Raji (cell line): Measurements from ENCODE around the gene CPS1.

Source experiments
- POLR2A ChIP-seq: IDR thresholded peaks from 2 replicates; pipeline ENCODE4 v1.6.1; 2011; ENCODE audit warnings: low read depth, low read length, control low read depth; ENCODE audit not compliant: insufficient read depth

Gene CPS1

DNA sequence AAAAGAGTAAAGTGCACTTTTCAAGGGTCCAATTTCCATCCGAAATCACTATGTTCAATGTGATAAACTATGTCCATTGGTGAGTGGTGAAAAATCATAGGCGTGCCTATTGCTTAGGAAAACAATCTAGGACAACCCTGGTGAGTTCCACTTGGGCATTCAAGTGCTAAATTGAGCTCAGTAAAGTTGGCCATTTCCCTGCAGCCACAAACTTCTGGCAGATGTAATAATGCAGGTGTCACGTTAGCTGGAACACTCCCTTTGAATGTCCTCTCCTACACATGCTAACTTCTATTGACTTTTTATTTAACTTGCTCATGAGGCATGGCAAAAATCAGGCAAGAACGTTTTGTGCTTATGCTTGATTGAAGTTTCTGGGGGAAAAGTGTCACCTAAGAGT is 67.1 kb downstream of the CPS1 start:
- TF ChIP-seq POLR2A, result no peak

DNA sequence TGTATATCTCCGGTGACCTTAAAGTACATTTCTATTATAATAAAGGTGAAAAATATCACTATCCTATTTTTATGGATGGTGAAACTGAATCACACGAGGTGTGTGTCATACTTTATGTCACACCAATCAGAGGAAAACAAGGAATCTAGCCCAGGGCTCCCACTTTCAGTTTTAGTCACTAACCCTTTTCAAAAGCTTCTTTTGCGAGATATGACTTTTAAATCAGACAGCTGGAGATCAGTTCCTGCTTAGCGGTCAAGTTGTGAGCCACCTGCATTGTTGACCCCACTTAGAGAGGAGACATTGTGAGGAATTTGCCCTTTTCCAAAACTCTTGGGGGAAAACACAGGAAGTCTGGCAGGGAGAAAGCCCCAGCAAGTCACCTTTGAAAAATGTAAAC is 70.5 kb downstream of the CPS1 start:
- TF ChIP-seq POLR2A, result no peak

DNA sequence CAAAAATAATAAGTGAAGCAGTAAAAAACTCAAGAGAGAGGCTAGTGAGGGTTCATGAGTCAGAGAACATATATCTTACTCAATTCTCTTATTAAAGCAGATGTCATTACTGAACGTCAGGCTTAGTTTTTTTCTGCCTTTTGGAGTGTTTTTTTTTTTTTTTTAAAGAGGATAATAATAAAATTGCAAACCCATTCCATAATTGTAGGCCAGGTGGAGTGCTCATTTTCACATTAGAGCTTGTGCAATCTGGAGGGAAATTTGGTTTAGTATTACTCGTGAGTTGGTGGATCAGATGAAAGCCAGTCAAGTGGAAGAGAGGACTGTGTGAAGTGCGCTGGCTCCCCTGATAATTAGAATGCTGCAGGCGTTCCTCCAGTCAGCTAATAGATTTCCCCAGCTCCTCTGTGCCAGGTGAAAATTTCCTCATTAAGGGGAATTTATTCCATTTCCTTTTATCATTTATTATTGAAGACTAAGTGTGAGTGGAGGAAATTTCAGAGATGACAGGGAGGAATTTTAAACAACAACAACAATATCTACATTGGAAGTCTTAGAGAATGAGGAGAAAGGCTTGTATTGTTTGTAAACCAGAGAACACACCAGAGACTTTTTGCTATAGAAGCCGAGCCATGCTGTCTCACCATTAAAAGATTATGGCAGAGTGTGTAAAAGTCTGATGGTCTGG is 74.6 kb downstream of the CPS1 start:
- no peak for TF ChIP-seq POLR2A

DNA sequence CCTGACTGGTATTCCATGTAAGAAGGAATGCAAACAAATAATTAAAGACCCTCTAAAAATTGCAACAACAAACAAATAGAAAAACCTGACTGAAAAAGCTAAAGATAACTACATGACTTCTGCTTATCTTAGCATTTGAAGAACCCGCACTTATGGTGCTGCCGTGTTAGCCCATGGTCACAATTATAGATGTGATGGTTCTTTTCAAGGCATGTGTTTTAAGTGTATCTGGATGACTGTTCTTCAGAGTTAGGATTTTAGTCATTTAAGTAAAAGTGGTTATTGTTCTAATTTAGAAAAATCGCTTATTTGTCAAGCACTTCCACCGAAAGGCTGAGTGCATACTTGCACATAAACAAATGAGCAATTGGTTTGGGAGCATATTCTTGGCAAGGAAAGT is 77.3 kb downstream of the CPS1 start:
- TF ChIP-seq POLR2A, result no peak

DNA sequence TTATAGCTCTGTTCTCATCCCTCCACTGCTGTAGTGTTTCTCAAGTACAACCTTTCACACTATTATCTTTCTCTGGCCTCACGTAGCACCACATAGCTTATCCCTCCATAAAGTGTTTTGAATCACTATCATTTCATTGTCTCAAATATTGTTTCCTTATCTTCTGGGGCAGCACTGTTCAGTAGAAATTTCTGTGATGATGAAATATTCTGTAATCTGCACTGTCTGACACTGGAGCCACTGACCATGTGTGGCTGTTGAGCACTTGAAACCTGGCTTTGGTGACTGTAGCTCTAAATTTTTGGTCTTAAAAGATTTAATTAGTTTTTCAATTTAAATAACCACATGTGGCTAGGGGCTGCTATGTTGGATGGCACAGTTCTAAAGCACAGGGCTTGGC is 78.9 kb downstream of the CPS1 start:
- no peak for TF ChIP-seq POLR2A

DNA sequence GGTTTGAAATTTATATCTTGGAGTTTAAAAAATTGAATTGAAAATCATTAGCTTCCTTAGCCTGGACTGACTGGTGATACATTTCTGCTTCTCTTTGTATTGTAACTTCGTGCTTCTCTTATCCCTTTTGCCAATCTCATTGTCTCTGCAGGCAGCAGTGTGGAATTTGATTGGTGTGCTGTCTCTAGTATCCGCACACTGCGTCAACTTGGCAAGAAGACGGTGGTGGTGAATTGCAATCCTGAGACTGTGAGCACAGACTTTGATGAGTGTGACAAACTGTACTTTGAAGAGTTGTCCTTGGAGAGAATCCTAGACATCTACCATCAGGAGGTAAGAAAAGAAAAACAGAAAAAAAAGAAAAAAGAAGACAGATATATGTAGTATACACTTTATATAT is 85.9 kb downstream of the CPS1 start:
- no peak for TF ChIP-seq POLR2A

DNA sequence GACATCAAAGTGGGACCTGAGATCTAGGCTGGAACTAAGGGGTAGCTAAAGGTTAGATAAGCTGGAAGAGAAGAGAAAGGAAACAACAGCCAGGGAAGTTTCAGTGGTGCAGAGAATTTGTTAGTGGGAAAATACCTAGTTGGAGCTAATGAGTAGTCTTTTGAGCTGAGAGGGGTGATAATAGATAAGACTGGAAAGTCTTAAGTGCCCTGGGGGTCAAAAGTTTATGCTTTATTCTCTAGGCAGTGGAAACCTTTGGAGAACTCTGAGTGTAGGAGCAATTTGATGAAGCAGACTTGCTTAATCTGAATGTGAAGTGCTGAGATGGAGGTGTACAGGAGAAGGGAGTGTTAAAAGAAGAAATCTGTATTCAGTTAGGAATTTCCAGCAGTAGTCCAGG is 90.8 kb downstream of the CPS1 start:
- no peak for TF ChIP-seq POLR2A

DNA sequence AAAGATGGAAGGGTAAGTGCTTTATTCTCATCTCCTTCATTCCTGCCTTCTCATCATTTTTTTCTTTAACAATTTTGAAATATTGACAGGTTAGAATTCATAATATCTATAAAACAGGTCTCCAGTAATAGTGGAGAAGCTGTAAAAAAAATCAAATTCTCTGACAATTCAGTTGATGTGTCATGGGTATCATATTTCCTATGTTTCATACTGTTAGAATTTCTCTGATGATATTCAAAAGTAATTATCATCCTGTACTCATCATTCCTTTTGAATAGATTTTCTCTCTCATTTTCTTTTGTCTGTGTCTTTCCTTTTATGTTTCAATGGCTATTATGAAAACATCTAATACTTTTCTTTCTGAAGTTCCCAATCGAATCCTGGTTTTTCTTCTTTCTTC is 97.7 kb downstream of the CPS1 start:
- TF ChIP-seq POLR2A, result no peak

DNA sequence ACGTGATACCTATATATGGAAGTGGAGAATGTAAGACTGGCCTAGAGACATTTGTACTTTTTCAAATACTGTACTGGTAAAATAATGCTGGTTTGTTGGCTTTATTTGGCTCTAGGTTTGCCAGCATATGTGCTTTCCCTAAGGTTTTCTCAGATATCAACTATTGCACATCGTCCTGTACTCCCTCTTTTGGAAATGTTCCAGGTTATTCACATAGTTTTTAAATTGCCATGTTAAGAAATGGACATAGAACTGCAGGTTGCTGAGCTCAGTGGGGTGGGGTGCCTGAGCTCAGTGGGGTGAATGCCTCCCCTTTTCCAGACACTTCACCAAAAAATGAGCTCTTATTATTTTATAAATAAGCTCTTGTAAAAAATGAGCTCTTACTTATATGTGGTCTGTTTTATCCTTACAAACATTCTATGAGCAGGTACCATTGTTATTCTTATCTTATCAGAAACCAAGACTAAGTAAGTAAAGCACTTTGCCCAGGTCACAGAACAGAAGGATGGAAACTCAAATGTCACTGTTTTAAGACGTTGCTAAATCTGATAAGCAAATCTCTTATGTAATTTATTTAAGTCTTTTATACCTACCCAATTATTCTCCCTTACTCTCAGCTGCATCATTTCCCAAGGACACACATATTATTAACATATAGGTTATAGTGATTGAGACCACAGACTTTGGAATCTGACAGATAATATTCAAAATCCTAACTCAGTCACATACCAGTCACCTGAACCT is 99.0 kb downstream of the CPS1 start:
- no peak for TF ChIP-seq POLR2A

DNA sequence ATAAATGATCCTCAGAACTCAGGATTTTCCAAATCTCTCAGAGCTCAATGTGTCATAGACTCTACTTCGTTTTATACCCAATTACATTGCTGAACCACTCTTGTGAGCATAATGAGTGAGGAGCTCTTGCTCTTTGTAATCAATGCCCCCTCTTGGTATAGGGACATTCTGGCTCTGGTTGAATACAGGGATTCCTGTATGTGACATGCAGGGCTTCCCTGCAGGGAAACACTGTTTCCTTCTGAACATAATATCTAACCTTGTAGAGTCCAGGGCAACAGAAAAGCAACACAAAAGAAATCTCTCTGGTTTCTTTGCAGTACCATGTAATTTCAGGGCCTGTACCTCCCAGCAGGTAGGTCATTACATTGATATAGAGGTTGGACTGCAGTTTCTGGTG is 101.5 kb downstream of the CPS1 start:
- TF ChIP-seq POLR2A, result no peak

DNA sequence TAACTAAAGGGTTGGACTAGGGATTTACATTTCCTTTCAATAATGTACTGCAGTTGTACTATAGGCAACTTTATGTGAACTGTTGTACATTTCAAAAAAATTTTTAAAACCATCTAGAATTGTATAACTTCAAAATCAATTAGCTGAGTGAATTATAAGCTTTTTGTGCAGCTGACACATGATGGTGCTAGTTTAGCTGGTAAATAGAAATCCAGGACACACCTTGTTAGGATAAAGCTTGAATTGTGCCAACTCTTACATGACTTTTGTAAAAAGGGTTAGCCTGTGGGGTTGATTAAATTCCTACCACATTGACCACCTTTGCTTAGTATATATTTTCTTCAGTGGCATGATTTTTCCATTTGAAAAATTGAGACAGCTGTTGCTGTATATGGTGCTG is 104.4 kb downstream of the CPS1 start:
- TF ChIP-seq POLR2A, result no peak

DNA sequence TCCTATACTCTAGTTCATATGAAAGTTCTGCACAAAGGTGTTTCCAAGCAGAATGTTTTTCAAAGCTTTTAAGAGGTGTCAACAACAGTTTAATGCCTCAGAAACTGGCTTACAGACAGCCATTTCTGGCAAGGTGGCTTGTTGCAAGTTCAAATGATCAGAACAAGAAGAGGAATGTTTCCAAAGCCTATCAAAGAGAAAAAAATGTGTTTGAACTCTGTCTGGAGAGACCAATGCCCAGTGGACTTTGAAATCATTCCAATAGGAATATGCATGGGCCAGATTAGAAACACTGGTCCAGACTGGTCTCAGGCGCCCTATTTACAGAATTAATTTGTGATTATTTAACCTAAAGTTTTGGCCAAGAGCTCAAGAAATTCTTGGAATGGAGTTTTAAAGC is 106.2 kb downstream of the CPS1 start:
- no peak for TF ChIP-seq POLR2A

DNA sequence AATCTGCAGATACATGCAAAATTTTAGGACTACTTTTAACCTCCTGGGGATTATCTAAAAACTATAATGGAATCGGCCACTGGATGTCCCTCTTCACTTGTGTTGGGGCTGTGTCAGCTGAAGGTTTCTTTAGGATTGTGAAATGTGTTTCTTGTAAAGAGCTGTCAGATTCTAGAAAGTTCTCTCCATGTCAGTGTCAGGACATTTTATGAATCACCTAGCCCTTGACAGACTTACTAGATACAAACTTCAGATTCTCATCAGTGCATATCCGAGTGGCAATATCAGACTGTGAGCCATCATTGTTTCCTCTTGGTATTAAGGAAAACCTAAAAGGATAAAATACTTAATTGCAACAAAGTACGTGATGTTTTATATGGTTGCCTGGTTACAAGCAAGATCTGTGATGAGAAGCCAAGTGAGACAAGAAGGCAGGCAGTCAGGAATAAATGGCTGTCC is 107.3 kb downstream of the CPS1 start:
- TF ChIP-seq POLR2A, result no peak

DNA sequence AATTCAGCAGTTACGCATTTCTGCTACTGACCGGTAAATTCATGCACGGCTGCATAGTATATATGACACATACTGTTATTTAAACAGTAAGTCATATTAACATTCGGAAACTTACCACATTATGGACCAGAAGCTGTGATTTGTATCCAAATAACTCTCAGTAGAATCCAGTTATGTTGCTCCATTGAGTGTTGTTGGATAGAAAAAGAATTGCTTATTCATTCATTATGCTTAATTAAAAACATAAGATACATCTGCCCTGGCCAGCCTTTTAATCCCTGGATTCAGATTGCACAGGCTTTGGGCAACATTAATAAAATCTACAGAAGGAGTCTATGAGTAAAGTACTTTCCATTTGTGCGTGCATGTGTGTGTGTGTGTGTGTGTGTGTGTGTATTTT is 111.3 kb downstream of the CPS1 start:
- TF ChIP-seq POLR2A, result no peak

DNA sequence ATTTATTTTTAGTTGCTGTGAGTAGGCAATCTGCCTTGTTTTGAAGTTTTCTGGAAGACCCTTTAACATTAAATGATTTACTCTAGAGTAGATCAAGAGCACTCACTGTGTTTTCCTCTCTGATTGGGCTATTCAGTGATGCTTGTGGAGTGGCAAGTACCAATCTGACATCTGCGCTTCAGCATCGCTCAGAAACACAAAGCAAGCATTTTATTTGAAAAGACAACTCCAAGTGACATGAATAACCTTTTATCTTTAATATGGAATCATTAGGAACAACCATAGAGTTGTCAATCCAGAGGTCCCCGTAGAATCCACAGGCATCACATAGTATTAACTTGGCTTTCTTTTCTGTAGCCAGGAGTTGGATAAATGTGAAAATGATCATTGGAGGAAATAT is 114.7 kb downstream of the CPS1 start:
- no peak for TF ChIP-seq POLR2A

DNA sequence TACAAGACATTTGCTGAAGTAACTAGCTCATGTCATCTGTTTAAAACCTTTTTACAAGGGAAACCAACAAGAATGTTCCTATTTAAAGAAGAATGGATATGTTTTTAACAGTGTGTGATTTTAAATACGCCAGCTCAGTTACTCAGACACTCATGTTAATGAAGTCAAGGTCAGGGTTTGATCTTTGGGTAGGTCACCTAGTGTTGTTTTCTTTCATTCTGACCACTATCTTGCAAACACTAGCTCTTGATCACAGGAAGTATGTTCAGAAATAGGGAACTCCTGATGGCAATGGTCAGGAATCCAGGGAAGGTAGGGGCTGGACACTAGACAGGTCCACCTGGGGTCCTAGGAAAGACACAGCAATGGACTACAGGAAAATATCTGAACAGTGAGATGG is 116.7 kb downstream of the CPS1 start:
- TF ChIP-seq POLR2A, result no peak

DNA sequence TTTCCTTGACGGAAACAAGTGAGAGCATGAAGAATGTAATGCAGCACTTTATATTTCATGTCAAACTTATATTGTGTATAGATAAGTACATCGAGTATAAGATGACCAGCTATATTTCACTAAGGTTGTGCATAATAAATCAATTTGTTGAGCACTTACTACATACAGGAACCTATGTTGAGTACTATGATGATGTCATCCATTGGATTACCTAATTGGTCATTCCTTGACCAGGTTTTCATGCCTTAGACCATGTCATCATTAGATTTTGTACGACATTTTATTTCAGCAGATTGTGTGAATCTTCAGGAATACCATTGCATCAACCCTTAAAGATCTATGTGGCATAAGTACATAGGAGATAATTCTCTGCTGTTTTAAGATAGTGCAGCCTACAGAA is 119.7 kb downstream of the CPS1 start:
- TF ChIP-seq POLR2A, result no peak
